ENCODE results near the gene SCYGR4. TPM values are rescaled to one million over a fixed set of nuclear protein-coding genes. Genes with fewer than 3 reads are reported as not detected.

Gene SCYGR4
- total and polyA plus RNA-seq, 8 donors: not detected

DNA sequence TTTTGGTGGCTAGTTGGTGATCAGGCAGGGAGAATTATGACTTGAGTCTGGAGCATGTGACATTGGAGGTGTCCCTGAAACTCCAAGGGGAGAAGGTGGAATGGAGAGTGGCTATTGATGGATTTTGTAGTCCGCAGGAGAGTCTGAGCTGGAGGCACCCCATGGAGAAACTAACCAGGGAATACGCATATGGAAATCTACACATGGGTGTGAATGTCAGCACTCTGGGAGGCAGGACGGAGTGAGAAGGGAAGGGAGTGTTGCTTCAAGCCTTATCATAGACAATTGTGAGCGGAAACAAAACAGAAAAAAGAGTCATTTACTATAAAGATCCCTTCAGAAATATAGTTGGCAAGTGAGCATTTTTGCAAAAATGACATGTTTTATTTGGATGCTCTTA lies 667 bp upstream of the SCYGR4 start:
- no peaks in the 10 kb centered on the region for H3K4me1 ChIP-seq
- 52% methylated on average over 4 of the region's 4 CpGs for WGBS, 2 donors
- TF ChIP-seq, protein P1, sequence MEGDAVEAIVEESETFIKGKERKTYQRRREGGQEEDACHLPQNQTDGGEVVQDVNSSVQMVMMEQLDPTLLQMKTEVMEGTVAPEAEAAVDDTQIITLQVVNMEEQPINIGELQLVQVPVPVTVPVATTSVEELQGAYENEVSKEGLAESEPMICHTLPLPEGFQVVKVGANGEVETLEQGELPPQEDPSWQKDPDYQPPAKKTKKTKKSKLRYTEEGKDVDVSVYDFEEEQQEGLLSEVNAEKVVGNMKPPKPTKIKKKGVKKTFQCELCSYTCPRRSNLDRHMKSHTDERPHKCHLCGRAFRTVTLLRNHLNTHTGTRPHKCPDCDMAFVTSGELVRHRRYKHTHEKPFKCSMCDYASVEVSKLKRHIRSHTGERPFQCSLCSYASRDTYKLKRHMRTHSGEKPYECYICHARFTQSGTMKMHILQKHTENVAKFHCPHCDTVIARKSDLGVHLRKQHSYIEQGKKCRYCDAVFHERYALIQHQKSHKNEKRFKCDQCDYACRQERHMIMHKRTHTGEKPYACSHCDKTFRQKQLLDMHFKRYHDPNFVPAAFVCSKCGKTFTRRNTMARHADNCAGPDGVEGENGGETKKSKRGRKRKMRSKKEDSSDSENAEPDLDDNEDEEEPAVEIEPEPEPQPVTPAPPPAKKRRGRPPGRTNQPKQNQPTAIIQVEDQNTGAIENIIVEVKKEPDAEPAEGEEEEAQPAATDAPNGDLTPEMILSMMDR (IDR thresholded peaks at IDR 0.05): no peak
- no peak overlapping the region for H3K27ac ChIP-seq
- FAIRE-seq (no peak), ATAC-seq (no peak), DNase-seq (no peak)
- no peaks in the 10 kb centered on the region for H3K9me3 ChIP-seq
- no peaks in the 10 kb centered on the region for H3K27me3 ChIP-seq
- intact Hi-C loops (cut with DNase I): no loop called here
- H3K36me3 ChIP-seq: no peaks in the 10 kb centered on the region
- H3K4me3 ChIP-seq: no peak overlapping the region

DNA sequence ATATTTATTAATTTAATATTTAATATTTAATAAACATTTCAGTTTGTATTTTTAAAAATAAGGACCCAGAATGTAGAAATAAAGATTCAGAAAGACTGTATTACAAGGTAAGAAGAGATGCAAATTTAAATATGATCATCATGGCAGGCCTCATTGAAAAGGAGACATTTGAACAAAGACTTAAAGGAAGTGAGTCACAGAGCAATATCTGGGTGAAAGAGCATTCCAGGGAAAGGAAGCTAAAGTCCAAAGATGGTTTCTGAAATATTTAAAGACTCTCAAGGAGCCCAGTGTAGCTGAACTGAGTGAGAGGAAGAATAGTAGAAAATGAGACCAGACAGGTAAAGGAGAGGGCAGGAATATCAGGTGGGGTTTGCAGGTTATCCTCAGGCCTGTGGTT lies 5.9 kb downstream of the SCYGR4 start:
- Histone ChIP-seq H3K4me3 (no peak overlapping the region), H3K36me3 (no peaks in the 10 kb centered on the region), H3K27me3 (no peaks in the 10 kb centered on the region), H3K9me3 (no peaks in the 10 kb centered on the region), H3K4me1 (no peaks in the 10 kb centered on the region), H3K27ac (no peak overlapping the region)
- TF ChIP-seq, protein P1 (IDR thresholded peaks at IDR 0.05): no peak
- FAIRE-seq (no peak), ATAC-seq (no peak), DNase-seq (no peak)
- intact Hi-C loops (cut with DNase I): no loop called here

DNA sequence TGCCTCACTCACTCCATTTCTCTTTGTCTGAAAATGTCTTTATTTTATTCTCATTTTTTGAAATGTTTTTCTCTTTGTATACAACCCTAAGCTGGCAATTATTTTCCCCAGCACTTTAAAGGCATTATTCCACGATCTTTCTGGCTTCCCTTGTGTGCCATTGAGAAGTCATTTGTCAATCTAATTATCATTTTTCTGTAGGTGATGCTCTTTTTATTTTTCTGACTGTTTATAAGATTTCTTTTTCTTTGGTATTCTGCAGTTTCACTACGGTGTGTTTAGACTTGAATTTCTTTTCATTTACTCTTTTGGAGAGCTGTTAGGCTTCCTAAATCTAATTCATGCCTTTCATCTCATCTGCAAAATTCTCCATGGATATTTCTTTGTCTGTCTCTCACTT lies 8.1 kb downstream of the SCYGR4 start:
- Histone ChIP-seq H3K9me3 (no peaks in the 10 kb centered on the region), H3K27ac (no peak overlapping the region), H3K4me3 (no peak overlapping the region), H3K27me3 (no peaks in the 10 kb centered on the region), H3K4me1 (no peaks in the 10 kb centered on the region), H3K36me3 (no peaks in the 10 kb centered on the region)
- FAIRE-seq (no peak), DNase-seq (no peak), ATAC-seq (no peak)
- TF ChIP-seq, protein P1 (IDR thresholded peaks at IDR 0.05): no peak
- intact Hi-C loops (cut with DNase I): no loop called here
- WGBS, 2 donors: 38 to 48% methylated on average over 2 of the region's 2 CpGs

DNA sequence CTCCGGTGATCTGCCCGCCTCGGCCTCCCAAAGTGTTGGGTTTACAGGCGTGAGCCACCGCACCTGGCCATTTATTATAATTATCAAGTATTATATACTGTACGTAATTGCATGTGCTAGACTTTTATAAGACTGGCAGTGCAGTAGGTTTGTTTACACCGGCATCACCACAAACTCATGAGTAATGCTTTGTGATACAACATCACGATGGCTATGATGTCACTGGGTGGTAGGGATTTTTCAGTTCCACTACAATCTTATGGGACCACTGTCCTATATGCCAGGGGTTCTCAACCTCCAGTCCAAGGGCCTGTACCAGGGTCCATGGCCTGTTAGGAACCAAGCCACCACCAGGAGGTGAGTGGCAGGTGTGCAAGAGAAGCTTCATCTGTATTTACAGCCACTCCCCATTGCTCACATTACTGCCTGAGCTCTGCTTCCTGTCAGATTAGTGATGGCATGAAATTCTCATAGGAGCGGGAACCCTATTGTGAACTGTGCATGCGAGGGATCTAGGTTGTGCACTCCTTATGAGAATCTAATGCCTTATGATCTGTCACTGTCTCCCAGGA lies 9.4 kb downstream of the SCYGR4 start:
- FAIRE-seq: no peak
- TF ChIP-seq, protein P1 (IDR thresholded peaks at IDR 0.05): no peak
- Histone ChIP-seq H3K4me3 (no peak overlapping the region), H3K9me3 (no peaks in the 10 kb centered on the region), H3K27me3 (no peaks in the 10 kb centered on the region), H3K36me3 (no peaks in the 10 kb centered on the region), H3K27ac (no peak overlapping the region), H3K4me1 (no peaks in the 10 kb centered on the region)
- no peak for DNase-seq
- no peak for ATAC-seq
- intact Hi-C loops (cut with DNase I): no loop called here
- 89% methylated on average over 10 of the region's 10 CpGs for WGBS, 2 donors

DNA sequence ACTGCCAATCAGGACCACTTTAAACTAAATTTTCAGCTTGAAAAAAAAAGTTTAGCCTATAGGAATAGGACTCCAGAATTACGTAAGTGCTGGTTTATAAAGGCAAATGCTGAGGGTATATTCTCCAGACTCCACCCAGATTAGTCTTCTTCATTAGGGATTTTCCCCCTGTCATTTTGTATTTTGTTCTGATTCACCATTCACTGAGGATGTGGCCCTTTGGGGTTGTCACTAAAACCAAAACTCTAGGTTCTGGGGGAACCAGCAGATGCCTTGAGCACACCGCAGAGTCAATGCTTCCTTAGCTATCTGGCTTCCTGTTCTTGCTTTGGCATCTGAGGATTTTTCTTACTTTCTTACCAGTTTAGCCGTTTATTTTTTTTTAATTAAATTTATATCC lies 10.5 kb downstream of the SCYGR4 start:
- Histone ChIP-seq H3K9me3 (no peaks in the 10 kb centered on the region), H3K27me3 (no peaks in the 10 kb centered on the region), H3K4me1 (no peaks in the 10 kb centered on the region), H3K36me3 (no peaks in the 10 kb centered on the region), H3K4me3 (no peak overlapping the region), H3K27ac (no peak overlapping the region)
- FAIRE-seq: no peak
- intact Hi-C loops (cut with DNase I): no loop called here
- ATAC-seq: no peak
- WGBS, 2 donors: 74 to 85% methylated on average over 3 of the region's 3 CpGs
- TF ChIP-seq, protein P1 (IDR thresholded peaks at IDR 0.05): no peak
- no peak for DNase-seq

All from pancreas (tissue), 10 donors.